Epithelial cell of esophagus (primary cell): Measurements from ENCODE around the gene C6orf132.
"Not testable (repeated sequence)": the region's sequence is repeated elsewhere in the genome, so short reads cannot be mapped to it uniquely, and the experiment has no call there.

Source experiments
- DNase-seq: peaks from one replicate; pipeline ENCODE4 v3.0.0; 2010; ENCODE audit warnings: low read depth
- H3K4me3 ChIP-seq: 2 replicates; pipeline ENCODE4 v1.5.1; 2011; ENCODE audit warnings: mild to moderate bottlenecking, low read length, control low read depth
- TF ChIP-seq, protein P1 (sequence below): IDR thresholded peaks from 2 replicates; pipeline ENCODE4 v1.5.1; 2011; ENCODE audit warnings: low read depth, mild to moderate bottlenecking, low read length, control low read depth, inconsistent platforms; ENCODE audit not compliant: insufficient read depth; ENCODE audit errors: missing control alignments

C6orf132 gene

DNA sequence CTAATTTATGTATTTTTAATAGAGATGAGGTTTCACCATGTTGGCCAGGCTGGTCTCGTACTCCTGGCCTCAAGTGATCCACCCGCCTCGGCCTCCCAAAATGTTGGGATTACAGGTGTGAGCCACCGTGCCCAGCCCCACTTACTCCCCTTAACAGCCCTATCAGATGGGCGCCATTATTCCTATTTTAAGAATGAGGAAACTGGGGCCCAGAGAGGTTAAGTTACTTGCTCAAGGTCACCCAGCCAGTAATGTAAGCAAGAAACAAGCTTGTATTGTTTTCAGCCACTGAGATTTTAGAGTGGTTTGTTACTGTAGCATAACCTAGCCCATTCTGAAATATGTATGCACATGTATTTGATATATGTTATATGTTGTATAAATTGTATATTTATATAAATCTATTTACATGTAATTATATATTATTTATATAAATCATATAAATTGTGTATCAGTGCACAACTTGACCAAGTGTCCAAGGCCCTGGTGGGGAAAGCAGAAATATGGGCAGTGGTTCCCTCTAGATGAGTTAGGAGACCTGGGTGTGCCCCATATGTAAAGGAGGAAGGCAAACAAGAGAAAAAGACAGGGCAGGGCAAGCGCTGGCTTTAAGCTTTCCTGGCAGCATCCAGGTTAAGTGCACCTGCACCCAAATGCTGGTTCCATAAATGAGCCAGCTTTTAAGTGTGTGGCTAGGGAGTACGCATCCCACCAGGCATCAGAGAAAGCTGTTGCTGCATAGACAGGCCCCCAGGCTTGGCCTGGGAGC lies 29.6 kb upstream of the C6orf132 start:
- TF ChIP-seq, protein P1, sequence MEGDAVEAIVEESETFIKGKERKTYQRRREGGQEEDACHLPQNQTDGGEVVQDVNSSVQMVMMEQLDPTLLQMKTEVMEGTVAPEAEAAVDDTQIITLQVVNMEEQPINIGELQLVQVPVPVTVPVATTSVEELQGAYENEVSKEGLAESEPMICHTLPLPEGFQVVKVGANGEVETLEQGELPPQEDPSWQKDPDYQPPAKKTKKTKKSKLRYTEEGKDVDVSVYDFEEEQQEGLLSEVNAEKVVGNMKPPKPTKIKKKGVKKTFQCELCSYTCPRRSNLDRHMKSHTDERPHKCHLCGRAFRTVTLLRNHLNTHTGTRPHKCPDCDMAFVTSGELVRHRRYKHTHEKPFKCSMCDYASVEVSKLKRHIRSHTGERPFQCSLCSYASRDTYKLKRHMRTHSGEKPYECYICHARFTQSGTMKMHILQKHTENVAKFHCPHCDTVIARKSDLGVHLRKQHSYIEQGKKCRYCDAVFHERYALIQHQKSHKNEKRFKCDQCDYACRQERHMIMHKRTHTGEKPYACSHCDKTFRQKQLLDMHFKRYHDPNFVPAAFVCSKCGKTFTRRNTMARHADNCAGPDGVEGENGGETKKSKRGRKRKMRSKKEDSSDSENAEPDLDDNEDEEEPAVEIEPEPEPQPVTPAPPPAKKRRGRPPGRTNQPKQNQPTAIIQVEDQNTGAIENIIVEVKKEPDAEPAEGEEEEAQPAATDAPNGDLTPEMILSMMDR = no peak
- no peak for DNase-seq
- H3K4me3 ChIP-seq = no peak overlapping the region

DNA sequence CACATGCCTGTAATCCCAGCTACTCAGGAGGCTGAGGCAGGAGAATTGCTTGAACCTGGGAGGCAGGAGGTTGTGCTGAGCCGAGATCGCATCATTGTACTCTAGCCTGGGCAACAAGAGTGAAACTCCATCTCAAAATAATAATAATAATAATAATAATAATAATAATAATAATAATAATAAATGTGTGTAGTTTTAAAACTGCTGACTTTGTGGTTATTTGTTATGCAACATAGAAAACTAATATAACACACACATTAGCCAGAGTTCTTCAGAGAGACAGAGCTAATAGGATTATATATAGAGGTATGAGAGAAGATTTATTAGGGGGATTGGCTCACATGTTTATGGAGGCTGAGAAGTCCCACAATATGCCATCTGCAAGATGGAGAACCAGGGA lies 27.4 kb upstream of the C6orf132 start:
- not testable (repeated sequence) for H3K4me3 ChIP-seq, DNase-seq

DNA sequence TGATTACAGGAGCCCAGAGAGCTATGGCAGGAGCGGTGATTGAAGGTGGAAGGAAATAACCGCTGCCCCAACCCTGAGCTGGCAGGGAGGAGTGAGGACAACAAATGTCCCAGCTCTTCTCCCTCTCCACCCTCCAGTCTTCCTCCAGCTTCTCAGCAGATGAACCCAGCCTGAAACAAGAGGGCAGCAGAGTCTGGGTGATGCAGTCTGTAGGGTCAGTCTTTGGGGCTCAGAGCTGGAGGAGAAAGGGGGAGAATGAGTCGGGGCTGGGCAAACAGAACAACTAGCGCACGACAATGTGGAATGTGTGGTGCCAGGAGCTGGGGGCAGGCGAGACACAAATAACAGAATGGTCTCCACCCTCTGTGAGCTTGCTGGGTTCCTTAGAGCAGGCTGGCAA lies 26.2 kb upstream of the C6orf132 start:
- H3K4me3 ChIP-seq = no peak overlapping the region
- TF ChIP-seq, protein P1 = no peak
- no peak for DNase-seq

DNA sequence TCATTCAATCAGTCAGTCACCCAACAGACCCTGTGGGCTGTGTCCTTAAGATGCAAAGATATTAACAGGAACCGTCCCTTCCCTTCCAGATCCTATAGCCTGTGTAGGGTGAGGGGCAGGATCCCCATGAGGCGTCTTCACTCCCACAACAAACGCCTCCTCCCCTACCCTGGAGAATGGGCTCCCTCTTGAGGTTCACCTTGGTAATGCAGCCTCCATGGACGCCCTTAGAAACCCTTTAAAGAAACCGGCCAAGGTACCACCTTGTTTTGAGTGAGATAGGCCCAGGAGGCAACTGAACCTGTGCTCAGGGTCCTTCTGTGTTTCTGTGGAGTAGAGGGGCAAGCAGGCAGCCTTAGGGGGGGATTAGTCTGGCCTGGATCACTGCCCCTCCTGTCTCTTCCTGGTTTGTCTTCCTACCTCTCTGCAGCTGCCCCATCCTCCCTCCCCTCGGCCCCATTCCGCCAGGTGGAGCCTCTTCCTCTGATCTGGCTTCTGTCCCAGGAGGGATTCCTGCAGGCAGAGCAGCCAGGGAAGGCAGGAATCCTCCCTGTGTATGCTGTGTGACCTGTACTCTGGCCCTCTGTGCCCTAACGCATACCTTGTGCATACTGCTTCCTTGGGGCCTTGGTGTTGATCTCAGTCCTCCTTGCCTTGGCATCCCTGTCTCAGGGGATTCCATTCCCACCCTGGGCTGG lies 24.2 kb upstream of the C6orf132 start:
- DNase-seq = peak; percentile 82
- TF ChIP-seq, protein P1 = peak; percentile 95

DNA sequence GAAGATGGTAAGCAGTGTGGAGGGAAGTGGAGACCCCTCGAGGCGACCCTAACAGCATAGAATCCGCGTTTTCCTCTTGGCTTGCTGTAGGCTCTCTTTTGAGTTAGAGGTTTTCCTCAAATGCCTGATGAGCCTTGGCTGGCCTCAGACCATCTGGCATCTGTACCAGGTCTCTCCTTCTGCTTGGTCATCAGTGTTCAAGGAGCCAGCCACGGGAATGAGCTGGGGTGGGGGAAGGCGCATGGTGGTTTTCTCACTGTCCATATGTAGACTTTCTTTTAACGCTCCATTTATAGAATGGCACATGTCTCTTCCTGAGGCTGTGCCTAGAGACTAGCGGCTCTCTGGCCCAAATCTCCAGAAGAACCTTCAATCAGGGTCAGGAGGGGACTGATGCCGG lies 22.6 kb upstream of the C6orf132 start:
- TF ChIP-seq, protein P1 = no peak
- H3K4me3 ChIP-seq = no peak overlapping the region
- no peak for DNase-seq

More for the DNA sequence above, 24.2 kb upstream of the C6orf132 start:
- H3K4me3 ChIP-seq = no peak overlapping the region

DNA sequence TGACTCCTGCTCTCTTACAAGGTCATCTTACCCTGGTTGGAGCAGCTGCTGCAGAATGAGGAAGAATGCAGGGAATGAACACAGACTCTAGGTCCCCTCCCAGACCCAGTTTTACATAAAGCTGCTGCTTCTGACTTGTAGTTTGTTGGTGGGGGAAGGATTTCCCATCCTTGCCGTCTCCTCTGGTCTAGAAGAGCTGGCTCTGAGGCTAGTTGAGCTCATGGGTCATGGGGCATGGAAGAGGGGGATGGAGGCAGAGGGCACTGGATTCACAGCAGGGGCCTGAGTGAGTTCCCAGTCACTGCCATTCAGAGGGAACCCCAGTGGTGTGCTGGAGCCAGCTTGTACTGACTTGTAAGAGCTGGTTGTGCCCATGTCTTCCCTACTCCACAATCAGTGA lies 21.6 kb upstream of the C6orf132 start:
- no peak overlapping the region for H3K4me3 ChIP-seq
- peak; percentile 40 for DNase-seq
- TF ChIP-seq, protein P1 = no peak

DNA sequence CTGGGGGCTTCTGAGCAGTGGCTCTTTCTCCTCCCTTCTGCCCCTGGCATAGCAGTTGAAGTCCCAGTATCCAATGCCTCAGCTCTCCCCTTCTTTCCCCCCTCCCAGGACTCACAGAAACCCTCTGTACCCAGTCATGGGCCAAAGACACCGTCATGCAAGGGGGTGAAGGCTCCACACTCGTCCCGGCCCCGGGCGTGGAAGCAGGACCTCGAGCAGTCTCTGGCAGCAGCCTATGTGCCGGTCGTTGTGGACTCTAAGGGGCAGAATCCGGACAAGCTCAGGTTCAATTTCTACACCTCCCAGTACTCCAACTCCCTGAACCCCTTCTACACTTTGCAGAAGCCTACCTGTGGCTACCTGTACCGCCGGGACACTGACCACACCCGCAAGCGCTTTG lies 20.4 kb upstream of the C6orf132 start:
- TF ChIP-seq, protein P1 = no peak
- no peak overlapping the region for H3K4me3 ChIP-seq
- DNase-seq = no peak
